VCaP (cell line): Measurements from ENCODE around the gene CDKL2.
A peak's percentile ranks its signal among the peaks of the same experiment; 100 is the strongest.

Experiments used
- H3K27ac ChIP-seq: fragments of 450-650 bp; 2 replicates; pipeline ENCODE4 v1.5.1; 2017
- TF ChIP-seq, protein P1 (sequence below): fragments of 450-650 bp; conservative IDR thresholded peaks from 2 replicates; pipeline ENCODE4 v1.5.1; 2017; ENCODE audit warnings: mild to moderate bottlenecking, moderate library complexity

CDKL2 gene

DNA sequence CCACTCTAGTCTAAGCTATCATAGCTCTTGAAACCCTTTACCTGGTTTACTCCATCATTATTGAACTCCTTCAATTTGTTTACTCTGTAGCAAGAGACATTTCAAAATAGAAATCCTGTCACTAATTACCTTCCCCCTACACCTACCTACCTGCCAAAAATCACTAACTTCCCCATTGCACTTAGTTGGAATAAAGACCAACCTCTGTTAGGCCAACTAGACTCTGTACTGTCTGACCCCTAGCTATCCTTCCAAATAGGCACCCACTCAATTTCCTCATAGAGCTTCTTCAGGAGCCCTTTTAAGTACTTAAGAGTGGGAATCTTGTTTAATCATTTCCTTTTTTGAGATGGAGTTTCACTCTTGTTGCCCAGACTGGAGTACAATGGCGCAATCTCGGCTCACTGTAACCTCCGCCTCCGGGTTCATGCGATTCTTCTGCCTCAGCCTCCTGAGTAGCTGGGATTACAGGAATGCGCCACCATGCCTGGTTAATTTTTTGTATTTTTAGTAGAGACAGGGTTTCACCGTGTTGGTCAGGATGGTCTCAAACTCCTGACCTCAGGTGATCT lies 8.9 kb upstream of the CDKL2 start:
- TF ChIP-seq, protein P1, sequence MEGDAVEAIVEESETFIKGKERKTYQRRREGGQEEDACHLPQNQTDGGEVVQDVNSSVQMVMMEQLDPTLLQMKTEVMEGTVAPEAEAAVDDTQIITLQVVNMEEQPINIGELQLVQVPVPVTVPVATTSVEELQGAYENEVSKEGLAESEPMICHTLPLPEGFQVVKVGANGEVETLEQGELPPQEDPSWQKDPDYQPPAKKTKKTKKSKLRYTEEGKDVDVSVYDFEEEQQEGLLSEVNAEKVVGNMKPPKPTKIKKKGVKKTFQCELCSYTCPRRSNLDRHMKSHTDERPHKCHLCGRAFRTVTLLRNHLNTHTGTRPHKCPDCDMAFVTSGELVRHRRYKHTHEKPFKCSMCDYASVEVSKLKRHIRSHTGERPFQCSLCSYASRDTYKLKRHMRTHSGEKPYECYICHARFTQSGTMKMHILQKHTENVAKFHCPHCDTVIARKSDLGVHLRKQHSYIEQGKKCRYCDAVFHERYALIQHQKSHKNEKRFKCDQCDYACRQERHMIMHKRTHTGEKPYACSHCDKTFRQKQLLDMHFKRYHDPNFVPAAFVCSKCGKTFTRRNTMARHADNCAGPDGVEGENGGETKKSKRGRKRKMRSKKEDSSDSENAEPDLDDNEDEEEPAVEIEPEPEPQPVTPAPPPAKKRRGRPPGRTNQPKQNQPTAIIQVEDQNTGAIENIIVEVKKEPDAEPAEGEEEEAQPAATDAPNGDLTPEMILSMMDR = no peak
- H3K27ac ChIP-seq = no peak overlapping the region

DNA sequence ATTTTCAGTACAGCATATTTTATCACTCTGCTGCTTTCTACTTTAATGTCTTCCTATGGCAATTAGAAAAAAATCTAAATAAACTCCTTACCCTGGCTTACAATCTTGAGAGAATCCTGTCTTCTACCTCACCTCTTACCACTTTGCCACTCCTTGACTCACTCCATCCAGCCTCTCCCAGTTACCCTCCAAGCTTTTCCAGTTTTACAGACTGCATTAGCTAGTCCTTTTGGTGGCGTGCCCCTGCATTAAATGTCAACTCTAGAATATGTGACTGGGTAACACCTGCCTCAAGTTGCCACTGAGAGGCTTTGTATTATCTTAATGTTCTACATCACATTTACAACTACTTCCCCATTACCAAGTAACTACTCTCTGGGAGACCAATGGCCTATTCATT lies 7.5 kb upstream of the CDKL2 start:
- H3K27ac ChIP-seq = no peak overlapping the region
- TF ChIP-seq, protein P1 = no peak

DNA sequence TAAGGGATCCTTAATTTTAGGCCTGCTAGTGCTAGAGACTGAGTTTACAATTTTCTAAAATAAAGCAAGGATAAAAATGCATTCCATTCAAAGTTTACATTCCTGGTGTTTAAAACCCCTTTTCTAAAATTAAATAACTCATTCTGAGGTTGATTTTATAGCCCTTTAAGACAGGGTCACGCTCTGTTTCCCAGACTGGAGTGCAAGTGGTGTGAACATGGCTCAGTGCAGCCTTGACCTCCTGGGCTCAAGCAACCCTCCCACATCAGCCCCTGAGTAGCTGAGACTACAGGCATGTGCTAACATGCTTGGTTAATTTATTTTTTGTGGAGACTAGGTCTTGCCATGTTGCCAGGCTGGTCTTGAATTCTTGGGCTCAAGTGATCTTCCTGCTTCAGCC lies 6.8 kb upstream of the CDKL2 start:
- TF ChIP-seq, protein P1 = no peak
- H3K27ac ChIP-seq = no peak overlapping the region

DNA sequence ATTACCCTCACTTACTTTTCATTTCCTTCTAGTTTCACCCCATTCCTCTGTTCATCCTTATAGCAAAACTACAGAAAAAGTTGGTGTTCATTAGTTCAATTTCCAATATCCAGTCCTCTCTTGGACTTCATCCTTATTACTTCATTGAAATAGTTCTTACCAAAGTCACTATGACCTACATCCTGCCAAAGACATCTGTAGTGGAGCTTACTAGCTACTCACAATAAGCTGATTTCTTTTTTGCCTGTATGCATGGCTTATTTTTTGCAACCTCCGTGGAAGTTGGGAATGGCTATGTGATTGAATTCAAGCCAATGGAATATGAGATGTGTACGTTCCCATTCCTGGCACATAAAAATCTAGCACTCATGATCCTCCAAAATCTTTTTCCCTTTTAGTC lies 4.6 kb upstream of the CDKL2 start:
- TF ChIP-seq, protein P1 = no peak
- no peak overlapping the region for H3K27ac ChIP-seq

DNA sequence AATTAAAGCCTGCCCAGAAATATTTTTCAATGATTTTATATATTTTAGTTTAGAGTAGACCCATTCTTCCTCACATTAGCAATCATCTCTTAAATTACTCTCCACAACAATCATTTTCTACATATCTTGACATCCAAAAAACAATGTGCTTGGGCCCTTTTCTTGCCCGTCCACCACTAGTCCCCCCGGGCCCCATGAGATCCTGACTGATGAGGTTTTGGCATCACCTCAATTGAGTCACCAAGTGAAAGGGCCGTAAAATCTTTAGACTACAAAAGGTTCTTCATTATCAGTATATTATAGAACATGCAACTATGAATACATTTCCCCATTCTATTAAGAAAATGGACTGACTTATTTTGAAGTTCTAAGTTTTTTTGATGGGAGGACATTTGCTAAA lies 4.0 kb upstream of the CDKL2 start:
- TF ChIP-seq, protein P1 = no peak
- H3K27ac ChIP-seq = no peak overlapping the region

DNA sequence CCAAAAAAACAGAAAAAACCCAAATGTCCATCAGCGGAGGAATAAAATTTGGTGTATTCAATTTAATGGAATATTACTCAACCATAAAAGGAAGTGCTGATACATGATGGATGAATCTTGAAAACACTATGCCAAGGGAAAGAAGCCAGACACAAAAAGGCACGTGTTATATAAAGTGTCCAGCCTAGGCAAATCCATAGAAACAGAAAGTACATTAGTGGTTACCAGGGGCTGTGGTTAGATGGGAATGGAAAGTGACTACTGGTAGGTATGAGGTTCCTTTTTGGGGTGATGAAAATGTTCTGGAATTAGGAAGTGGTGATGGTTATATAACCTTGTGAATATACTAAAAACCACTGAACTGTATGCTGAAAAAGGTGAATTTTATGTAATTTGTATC lies 3.5 kb upstream of the CDKL2 start:
- no peak overlapping the region for H3K27ac ChIP-seq
- TF ChIP-seq, protein P1 = no peak

DNA sequence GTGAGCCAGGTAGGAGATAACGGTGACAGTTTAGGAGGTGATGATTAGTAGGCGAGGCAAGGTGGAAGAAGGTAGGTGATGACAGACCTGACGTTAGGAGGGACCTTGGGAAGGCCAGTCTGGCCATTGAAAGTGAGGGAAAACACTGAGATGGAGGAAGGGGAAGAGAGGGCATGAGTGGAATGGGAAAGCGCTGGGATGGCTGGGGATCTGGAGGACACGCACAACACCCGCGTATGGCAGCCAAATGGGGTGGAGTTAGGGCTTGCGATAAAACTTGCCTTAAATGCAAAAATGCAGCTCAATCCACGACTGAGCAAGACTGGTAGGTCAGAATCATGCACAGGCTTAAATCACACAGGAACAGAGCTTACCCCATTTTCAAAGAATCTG lies 605 bp upstream of the CDKL2 start:
- TF ChIP-seq, protein P1 = no peak
- peak overlapping the region; percentile 55 for H3K27ac ChIP-seq
